Fibroblast of peridontal ligament (primary cell): ENCODE data around the gene BPTF.
A peak's percentile ranks its signal among the peaks of the same experiment; 100 is the strongest.
"Not testable (repeated sequence)": the region's sequence is repeated elsewhere in the genome, so short reads cannot be mapped to it uniquely, and the experiment has no call there.

Experiments
- DNase-seq: peaks from one replicate; pipeline ENCODE4 v3.0.0-alpha.2; 2010; ENCODE audit errors: extremely low read depth

BPTF gene

DNA sequence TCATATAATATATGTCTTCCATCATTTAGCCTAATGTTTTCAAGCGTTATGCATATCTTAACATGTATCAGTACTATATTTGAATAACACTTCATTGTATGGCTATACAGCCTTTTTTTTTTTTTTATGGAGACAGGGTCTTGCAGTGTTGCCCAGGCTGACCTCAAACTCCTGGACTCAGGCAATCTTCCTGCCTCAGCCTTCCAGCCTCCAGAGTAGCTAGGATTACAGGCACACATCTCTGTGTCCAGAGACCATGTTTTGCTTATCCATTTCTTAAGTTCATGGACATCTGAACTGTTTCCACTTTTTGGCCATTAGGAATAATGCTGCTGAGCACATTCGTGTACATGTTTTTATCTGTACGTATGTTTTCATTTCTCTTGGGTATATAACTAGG lies 7.8 kb downstream of the BPTF start:
- DNase-seq: no peak

DNA sequence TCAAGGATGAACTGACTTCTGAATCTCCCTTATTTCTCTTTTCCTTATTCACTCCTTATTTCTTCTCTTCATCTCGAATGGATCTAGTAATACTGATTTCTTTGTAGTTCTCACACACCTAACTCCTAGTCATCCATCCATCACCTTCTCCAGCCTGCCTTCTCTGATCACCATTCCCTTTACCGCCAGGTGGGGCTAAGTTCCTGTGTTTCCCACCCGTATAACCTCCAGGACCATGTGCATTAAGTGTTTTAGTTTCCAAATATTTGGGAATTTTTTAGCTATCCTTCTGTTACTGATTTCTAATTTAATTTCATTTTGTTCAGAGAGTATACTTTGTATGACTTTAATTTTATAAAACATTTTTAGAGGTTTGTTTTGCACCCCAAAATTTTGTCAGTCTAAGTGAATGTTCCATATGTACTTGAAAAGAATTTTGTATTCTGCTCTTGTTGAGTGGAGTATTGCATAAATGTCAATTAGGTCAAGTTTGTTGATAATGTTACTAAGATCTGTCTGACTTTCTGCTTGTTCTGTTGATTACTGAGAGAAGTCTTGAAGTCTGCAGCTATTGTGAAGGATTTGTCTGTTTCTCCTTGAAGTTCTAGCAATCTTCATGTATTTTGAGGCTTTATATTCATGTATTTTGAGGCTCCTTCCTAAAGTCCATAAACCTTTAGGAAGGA lies 8.8 kb downstream of the BPTF start:
- DNase-seq: no peak

DNA sequence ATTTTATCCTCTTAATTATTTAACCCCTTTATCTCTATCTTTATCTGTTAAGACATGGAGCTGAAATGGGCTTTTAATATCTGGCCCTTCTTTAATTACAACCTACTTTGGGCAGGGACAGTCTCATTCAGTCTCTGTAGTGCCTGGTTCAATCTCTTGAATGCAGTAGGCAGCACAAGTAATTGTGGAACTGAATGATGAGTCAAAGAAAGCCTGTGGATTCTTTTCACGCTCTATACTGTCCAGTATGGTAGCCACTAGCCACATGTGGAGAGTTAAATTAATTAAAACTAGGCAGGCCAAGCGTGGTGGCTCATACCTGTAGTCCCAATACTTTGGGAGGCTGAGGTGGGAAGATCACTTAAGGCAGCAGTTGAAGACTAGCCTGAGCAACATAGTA lies 9.3 kb downstream of the BPTF start:
- no peak for DNase-seq

DNA sequence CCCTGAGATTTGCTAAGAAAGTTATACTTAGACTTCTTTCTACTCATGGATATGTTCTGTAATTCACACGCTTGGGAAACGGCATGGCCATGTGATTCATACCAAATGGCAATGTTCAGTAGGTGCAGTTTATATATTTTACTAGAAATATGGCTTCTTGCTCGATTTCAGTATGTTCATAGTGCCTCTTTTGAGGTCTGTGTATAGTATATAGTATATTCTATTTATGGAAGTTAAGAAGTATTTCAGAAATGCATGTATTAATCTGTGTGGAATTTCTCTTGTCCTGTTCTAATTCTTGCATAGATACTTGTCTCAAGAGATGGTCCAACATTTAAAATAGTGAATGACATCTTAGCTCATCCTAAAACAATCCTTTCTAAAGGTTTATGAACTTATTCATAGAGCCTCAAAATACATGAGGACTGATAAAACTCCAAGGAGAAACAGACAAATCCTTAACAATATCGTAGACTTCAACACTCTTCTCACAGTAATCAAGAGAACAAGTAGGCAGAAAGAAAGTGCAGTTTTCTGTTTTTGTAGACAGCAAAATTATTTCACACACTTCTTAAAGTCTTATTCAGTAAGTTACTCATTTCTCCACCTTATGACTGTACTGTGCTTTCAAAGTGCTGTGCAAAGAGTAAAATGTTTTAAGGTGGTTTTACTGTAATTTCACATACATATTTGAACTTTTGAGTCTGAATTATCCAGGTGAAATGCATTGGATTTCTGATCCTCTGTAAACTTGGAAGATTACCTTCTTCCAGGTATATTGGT lies 11.1 kb downstream of the BPTF start:
- DNase-seq: peak; percentile 43

DNA sequence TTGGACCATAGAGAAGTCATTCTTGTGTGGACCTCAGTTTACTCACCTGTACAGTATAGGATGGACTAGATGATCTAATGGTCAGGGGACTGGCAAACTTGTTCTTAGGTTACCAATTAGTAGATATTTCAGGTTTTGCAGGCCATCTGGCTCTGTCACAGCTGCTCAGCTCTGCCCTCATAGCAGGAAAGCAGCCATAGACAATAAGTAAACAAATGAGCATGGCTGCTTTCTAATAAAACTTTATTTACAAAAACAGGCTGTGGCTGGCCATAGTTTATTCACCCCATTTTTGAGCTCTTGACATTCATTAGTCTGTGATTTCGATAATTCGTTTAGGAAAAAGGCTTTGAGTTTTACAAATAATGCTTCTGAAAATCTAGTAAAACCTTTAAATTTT lies 12.7 kb downstream of the BPTF start:
- no peak for DNase-seq

DNA sequence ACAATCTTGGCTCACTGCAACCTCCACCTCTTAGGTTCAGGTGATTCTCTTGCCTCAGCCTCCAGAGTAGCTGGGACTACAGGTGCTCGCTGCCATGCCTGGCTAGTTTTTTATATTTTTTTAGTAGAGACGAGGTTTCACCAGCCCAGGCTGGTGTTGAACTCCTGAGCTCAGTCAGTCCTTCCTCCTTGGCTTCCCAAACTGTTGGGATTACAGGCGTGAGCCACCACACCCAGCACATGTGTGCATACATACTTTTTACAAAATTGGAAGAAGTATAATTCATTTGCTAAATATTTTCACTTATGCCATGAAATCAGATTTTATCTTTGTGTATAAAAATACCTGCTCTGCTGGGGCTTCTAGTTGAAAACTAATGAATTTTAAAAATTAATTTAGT lies 13.2 kb downstream of the BPTF start:
- DNase-seq: no peak

DNA sequence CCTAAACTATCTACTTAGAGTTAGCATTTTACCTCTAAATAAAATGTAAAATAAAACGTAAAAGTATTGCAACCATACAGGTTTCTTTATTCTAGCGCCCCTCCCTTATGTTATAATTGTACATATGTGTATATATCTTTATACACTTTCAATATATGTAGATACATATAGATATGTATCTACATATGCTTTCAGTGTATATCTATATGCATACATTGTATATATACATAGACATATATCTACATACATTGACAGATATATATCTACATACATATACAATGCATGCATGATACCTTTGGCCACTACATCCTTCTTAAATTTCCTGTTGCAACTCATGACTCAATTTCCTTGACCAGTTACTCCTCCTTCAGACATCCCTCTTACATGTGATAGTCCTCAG lies 16.7 kb downstream of the BPTF start:
- DNase-seq: no peak

DNA sequence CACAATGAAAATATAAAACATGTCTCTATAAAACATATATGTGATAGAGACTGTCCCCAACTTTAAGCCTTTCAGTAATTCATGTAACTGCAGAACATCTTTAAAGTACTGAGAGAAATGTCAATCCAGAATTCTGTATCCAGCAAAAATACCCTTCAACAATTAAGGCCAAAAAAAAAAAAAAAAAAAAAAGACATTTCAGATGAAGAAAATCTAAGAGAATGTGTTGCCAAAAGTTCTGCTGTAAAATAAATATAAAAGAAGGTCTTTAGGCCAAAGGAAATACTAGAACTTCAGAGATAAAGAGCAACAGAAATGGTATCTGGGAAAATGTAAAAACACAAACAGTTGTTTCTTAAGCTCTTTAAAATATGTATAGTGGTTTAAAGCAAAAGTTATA lies 17.3 kb downstream of the BPTF start:
- DNase-seq: no peak

DNA sequence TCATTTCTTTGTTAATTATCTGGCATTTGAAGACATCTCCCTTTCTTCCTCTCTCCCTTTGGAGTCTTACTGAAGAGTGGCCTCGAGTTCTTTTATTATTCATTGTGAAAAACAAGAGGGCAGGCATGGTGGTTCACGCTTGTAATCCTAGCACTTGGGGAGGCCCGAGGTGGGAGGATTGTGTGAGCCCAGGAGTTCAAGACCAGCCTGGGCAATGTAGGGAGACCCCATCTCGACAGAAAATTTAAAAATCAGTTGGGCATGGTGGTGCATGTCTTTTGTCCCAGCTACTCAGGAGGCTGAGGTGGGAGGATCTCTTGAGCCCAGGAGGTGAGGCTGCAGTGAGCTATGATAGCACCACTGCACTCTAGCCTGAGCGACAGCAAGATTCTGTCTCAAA lies 20.1 kb downstream of the BPTF start:
- no peak for DNase-seq

DNA sequence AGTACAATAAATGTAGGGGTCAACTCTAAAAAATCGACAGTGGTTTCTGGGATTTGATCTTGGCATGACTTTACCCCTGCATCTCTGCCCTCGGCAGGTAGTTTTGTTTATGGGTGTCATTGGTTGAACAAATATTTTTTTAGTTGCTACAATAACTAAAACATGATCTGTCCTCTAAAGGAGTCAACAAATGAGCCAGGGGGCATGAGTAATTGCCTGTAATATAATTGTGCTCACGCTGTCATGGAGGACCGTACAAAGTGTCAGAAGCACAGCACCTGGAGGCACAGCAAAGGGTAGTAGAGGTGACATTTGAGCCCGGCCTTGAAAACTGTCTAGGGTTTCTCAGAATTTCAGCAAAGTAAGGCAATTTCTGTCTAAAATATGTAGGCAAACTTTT lies 22.9 kb downstream of the BPTF start:
- DNase-seq: not testable (repeated sequence)

DNA sequence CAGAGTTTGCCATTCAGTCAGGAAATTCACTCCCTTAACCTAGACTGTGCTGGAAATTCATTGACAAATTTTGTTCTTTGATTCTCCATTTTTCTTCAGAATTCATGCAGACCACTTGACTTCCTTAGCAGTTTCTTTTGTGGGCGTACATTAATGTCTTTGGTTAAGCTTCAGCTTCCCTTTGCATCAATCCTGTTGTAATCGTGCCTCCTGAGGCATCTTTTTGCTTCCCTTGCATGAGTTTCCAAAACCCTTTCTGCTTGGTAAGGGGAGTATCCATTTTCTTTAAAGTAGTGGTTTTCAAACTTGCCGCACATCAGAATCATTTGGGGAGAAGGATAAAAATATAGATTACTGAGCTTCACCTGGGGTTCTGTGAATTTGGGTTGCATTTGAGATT lies 23.5 kb downstream of the BPTF start:
- not testable (repeated sequence) for DNase-seq

DNA sequence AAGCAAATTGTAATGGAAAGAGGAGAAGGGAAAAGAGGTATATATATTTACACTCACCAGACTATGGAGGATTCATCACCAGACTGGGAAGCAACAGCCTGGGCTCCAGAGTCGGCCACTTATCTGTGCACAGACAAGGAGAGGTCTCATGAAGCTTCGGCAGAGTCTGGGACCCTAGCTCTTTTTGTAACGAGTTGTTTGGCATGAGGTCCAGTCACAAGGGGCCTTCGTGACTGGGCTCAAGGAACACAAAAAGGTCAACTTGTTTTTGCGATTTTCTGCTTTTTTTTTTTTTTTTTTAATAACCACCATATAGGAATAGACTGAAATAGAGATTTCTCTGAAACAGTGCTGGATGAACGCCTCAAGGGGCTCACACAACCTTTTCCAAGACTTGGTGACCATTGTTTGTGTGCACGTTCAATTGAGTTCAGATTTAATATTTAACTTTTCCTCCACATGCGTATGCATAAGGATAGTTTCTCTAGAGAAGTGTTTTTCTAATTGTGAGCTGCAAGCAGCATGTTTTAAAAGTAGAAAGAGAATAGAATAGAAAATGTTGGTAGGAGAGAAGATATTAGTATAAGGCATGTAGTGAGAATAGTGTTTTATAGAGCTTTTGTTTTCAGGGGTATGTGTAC lies 25.8 kb downstream of the BPTF start:
- DNase-seq: no peak

DNA sequence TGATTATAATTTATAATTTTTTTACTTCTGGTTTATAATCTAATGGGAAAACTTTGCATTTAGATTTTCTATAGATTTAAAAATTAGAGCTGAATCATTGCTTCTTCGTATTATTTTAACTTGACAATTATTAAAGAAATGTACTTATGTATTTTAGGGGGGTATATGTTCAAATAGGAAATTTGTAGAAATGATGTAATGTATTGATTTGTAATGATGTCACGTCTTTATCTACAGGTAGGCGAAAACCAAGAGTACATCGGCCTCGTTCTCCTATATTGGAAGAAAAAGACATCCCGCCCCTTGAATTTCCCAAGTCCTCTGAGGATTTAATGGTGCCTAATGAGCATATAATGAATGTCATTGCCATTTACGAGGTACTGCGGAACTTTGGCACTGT lies 28.4 kb downstream of the BPTF start:
- no peak for DNase-seq

DNA sequence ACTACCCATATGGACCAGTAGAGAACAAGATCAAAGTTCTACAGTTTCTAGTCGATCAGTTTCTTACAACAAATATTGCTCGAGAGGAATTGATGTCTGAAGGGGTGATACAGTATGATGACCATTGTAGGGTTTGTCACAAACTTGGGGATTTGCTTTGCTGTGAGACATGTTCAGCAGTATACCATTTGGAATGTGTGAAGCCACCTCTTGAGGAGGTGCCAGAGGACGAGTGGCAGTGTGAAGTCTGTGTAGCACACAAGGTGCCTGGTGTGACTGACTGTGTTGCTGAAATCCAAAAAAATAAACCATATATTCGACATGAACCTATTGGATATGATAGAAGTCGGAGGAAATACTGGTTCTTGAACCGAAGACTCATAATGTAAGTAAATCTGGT lies 29.1 kb downstream of the BPTF start:
- no peak for DNase-seq

DNA sequence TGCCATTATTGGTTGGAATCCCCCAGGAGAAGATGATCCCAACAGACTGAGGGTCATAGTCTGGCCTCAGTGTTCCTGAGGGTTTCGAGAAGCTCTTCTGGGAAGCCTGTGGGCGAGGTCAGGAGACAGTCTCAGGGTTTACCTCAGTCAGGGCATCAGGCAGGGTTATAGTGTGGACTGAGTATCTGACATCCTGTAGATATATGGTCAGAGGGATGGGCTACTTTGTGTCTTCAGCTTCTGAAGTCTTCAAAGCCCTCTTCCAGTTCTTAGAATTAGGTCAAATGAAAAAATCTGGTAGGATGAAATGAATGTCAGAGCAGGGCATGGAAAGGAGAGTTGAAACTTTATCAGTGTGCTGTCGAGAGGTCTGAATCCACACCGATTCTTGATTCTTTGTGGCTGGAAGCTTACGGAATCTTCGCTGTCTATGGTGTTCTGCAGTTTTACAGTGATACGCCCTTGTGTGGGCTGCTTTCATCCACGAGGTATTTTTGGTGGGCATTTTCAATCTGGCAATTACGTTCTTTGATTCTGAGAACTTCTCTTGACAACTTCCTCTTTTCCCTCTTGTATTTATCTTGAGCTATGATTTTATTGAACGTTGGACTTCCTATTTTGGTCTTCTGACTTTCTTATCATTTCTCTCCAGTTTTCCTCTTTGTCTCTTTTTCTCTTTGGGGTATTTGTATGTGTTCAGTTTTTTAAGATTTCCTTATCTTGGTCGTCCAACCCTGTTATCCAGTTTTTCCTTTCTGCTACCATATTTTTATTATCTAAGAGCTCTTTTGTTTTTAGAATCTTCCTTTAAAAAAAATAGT lies 30.4 kb downstream of the BPTF start:
- DNase-seq: no peak

DNA sequence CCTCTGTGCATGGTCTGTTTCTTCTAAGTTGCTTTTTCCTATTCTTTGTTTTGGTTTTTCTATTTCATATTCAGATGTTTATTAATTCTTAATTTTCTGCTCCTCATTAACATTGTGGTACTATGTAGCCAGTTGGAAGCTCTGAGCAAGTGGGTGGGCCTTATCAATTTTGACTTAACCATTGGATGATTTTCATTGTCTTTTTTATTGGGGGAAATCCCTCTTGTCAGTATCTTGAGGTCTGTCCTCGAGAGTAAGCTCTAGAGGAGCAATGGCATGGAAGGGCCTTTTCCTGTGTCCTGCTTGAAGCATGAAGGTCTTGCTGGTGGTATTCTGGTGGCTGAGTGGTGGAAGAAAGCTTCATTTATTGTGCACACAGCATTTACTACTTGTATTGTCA lies 31.1 kb downstream of the BPTF start:
- not testable (repeated sequence) for DNase-seq

DNA sequence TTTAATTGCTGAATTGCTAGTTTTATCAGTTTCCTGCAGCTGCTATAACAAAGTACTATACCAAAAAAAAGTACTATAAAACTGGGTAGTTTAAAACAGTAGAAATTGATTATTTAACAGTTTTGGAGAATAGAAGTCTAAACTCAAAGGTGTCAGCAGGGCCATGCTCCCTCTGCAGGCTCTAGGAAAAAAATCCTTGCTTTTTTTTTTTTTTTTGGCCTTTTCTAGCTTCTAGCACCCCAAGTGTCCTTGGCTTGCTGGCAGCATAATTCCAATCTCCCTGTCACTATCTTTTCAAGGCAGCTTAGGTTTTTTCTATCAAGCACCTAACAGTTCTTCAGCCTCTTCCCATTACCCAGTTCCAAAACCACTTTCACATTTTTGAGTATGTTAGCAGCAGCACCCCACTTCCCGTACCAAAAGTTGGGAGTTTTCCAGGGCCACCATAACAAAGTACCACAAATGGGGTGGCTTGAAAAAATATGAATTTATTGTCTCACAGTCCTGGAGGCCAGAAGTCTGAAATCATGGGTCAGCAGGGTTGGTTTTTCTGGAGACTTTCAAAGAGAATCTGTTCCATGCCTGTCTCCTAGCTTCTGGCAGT lies 37.4 kb downstream of the BPTF start:
- DNase-seq: no peak

DNA sequence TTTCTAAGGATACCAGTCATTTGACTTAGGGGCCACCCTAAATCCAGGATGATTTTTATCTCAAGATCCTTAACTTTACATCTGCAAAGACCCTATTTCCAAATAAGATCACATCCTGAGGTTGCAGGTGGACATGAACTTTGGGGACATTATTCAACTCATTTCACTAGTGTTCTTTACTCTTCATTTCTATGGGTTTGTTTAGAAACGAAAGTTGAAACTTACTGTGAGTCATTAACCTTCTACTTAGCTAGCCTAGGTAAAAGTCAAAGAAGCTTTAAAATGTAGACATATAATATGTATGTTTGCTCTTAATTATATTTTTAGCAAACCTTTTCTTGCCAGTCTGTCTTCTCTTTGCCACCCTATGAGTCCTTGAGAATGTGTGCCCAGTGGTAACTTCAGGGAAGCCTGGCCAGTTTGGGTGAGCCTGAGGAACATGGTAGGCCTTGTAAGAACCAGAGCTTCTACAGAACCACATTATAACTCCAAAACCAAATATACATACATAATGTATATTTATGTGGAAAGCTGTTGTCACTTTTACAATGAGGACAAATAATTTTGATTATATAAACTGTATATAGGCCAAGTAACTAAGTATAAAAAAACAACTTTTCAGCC lies 38.4 kb downstream of the BPTF start:
- DNase-seq: no peak

DNA sequence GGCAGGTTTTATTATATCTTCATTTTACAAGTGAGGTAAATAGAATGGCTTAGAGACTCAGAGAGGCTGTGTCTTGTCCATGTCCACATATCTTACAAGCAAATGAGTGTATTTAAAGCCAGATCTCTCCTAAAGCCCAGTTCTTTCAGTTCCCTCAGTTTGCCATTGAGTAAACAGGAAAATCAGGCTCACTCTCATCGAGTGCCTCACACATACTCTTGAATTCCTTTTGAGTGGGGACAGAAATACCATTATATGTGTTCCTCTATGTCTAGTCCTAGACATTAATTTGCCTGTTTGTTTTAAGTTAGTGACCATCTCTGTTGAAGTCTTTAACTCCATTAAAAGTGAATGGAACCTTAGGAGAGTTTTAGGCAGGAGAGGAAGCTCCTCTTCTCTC lies 40.1 kb downstream of the BPTF start:
- no peak for DNase-seq

DNA sequence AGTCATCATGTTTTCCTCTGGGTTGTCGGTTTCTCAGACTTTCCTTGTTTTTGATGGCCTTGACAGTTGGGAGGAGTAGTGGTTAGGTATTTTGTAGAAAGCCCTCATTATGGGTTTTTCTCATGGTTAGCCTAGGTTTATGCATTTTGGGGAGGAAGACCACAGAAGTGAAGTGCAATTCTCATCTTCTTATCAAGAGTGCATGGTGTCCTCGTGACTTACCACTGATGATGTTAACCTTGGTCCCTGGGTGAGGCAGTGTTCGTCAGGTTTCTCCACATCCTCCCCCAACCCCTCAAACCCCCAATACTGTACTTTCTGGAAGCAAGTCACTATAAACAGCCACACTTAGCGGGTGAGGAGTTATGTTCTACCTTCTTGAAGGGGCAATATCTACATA lies 42.3 kb downstream of the BPTF start:
- no peak for DNase-seq

DNA sequence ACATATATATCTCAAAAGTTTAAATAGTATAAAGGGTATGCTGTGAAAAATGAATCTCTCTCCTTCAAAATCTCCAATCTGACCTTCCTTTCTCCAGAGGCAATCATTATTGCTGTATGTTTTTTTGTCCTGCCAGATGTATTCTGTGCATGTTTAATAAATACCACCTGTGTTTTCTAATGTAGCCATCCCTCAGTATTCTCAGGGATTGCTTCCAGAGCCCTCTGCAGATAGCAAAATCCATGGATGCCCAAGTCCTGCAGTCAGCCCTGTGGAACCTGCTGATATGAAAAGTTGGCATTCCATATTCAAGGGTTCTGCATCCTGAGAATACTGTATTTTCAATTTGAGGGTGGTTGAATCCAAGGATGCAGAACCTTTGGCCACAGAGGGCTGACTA lies 42.9 kb downstream of the BPTF start:
- DNase-seq: no peak
